Non-pigmented ciliary epithelial cell (primary cell): Measurements from ENCODE around the gene MRPL36.
"Not testable (repeated sequence)": the region's sequence is repeated elsewhere in the genome, so short reads cannot be mapped to it uniquely, and the experiment has no call there.

Source experiments
- DNase-seq: peaks from one replicate; pipeline ENCODE4 v3.0.0-alpha.2; 2010; ENCODE audit warnings: low read depth

The MRPL36 gene

DNA sequence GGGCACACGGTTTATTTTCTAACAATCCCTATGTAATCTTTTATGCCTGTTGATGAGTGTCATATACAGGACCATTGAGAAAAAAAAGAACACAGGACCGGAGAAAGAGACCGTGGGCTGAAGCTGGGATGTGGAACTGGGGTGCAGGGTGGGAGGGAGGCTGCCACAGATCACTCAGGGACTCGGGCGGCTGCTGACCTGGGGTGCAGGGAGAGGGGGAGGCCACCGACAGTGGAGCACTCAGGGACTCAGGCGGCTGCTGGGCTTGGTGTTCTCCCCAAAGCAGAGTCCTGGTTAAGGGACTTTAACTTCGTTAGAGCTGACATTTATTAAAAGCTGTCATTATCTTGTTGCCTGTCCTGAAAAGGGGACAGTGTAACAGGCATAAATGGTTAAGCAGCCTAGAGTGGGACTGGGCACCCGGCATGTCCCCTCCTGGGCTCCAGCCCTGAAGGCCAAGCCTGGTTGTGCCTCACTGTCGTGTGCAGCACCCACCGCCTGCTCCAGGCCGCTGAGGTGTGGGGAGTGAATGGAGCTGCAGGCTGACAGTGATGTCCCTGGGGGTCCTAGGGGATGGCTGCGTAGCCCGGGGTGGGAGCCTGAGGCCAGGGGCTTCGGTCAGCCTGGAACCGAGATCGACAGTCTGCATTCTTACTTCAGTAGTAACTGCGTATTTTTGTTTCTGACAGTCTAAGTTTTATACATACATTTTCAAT lies 15.6 kb upstream of the MRPL36 start:
- DNase-seq = no peak

DNA sequence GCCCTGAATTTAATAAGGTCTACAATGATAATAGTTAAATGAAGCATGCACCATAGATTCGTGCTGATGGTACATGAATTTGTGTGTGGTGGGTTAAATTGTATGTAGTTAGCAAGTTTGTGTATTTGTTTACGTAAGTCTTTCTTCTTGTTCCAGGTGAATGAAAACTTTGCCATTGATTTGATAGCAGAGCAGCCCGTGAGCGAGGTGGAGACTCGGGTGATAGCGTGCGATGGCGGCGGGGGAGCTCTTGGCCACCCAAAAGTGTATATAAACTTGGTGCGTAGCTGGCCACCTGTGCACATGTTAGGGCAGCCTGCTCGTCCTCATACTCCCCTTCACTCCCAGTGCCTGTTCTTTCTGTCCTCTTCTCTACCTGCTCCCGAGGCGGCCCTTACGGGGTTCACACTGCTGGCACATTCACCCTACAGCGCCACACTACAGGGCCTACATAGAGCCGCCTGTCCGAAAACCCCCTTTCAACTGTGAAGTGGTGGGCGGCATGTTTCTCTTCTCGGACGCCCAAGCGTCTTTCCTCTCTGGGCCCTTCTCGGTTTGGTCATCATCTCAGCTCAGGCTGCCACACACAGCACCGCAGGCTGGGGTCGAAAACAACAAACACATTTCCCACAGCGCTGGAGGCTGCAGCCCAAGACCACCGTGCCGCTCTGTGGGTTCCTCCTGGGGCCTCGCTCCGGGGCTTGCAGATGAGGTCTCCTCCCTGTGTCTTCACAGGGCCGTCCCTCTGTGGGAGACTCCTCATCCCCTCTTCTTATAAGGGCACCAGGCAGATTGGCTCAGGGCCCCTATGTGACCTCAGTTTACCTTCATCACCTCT lies 14.8 kb upstream of the MRPL36 start:
- no peak for DNase-seq

DNA sequence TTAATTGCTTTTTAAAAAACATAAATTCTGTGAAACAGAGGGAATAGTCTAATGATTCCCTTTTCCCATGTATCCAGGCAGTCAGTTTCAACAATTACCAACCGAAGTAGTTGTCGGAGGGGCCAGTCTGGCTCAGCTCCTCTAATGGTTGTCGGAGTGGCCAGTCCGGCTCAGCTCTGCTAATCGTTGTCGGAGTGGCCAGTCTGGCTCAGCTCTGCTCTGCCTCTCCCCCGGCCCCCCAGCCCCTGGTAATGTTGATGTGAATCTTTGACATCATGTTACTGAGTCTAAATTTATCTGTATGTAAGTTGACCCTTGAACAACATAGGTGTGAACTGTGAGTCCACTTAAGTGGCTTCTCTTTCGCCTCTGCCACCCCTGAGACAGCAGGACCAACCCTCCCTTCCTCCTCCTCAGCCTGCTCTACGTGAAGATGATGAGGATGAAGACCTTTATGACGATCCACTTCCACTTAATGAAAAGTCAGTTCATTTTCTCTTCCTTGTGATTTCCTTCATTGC lies 11.0 kb upstream of the MRPL36 start:
- no peak for DNase-seq

DNA sequence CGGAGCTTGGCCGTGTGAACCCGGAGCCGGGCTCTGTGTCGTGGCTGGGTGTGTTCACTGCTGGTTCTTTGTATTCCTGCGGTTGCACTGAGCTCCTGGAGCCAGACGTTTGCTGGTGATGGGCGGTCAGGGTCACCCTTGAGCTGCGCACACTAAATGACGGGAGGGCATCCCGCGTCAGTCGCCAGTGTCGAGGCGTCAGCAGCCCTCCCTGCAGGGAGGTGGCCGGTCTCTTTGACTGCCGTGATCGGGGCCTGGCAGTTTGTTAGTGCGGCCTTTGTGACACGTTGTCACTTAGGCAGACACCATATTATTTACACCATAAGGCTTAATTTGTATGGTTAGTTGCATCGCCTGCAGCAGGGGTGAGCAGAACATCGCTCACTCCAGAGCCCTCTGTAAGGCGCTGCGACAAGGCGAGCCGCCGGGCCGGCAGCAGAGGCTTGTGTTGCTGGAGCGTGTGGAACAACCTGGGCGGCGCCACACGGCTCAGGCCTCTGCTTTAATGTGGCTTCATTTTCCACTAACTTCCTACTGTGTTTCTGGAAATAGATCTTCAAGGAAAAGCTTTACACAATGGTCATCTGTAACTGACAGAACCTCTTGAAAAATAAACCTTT lies 9.9 kb upstream of the MRPL36 start:
- DNase-seq = no peak

DNA sequence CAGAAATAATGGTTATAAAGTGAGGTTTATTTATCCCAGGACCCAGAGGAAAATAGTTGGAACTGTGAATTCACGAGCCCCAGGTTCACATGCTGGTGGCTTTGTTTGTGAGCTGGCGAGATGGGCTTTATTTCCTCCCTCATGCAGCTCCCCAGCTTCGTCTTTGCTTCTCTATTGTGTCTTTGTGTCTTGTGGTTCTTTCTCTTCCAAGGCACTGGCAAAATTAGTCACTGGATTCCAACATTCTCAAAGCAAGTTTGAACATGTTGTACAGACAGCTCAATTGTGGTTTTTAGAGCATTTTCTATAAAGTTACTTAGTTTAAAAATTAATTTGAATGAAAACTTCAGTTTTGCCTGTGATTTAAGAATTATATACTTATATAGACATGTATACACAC lies 8.8 kb upstream of the MRPL36 start:
- no peak for DNase-seq

DNA sequence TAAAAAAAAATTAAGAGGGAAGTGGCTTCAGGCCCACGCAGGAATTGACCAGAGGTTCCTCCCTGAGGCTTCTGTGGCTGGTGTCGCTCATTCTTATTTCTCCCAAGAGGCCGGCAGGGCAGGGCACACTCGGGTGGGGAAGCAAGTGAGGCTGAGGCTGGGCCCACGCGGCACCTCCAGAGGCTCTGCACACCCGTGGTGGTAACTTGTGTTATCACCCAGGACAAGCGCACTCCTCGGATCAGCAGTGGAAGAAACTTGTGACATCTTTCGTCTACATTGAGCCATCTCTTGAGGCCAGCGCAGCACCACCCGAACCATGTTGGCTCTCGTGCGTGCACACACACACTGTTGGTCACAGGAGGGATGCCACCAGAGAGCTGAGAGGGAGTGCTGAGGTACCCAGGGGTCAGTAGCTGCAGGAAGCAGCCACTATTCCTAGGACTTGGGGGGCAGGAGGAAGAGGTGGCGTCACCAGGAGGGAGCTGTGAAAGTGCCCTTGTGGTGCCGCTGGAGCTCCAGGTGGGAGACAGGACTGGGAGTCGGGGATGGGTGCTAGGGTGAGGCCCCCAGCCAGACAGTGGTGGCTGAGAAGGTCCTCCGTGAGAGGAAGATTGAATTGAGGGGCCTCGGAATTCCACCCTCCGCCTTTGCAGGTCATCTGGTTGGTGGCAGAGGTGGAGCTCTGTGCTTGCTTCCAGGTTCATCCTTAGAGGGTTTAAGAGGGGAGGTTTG lies 8.0 kb upstream of the MRPL36 start:
- no peak for DNase-seq

DNA sequence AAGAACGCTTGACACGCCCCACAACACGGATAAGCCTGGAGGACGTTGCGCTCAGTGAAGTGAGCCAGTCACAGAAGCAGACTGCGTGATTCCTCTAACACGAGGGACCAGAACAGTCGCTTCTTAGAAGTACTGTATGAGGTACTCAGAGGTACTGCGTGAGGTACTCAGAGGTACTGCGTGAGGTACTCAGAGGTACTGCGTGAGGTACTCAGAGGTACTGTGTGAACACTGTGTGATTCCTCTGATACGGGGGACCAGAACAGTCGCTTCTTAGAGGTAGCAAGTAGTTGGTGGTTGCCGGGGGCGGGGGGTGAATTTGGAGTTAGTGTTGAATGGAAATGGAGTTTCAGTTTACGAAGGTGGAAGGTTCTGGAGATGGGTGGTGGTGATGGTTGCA lies 7.3 kb upstream of the MRPL36 start:
- no peak for DNase-seq

DNA sequence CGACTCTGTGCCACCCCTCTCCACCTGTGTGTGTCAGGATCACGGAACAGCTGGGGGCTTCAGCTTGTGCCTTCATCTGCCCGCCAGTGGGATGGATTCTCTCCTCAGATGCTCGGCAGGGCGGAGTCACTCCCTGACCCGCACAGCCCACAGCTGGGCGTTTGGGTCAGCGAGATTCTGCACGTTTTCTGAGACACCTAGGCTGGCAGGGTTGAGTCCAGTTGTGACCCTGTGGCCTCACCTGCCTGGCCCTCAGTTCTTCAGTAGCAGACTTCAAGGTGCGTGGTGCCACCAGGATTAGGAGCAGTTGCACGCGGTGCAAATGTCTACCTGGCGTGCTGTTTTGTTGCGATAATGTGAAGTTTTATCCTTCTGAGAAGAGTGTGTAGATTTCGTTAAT lies 6.6 kb upstream of the MRPL36 start:
- no peak for DNase-seq

DNA sequence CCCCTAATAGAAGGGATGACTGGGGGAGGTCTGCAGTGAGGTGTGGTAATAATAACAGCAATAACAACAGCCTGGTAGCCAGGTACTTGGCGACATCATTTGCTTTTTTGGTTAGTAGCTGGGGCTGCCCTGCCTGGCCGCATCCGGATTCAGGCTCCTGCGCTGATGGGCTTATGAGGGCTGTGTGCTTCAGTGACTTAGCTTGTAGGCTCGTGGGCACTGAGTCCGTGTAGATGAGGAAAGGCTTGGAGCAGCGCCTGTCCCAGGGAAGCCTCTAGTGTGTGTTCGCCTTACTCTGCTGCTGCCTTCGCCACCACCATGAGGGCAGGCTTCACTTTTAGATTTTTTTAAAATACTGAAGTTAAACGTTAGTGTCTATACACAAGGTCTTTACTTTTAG lies 6.1 kb upstream of the MRPL36 start:
- no peak for DNase-seq

DNA sequence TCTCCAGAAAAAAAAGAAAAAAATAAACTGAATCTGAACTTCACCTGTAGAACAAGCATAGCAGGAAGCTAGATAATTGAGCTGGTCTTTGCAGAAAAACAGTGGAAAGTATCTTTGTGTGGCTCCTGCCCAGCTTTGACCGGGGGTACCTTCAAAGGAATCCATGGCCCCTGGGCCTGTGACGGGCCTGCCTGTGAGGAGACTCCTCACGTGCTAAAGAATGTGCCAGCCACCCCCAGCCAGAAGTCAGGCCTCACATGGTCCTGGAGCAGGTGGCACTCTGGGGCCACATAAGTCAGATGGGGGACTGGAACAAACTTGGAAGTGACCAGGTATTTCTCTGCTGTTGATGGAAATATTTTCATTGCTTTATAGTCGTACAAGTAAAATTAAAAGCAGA lies 5.7 kb upstream of the MRPL36 start:
- DNase-seq = no peak

DNA sequence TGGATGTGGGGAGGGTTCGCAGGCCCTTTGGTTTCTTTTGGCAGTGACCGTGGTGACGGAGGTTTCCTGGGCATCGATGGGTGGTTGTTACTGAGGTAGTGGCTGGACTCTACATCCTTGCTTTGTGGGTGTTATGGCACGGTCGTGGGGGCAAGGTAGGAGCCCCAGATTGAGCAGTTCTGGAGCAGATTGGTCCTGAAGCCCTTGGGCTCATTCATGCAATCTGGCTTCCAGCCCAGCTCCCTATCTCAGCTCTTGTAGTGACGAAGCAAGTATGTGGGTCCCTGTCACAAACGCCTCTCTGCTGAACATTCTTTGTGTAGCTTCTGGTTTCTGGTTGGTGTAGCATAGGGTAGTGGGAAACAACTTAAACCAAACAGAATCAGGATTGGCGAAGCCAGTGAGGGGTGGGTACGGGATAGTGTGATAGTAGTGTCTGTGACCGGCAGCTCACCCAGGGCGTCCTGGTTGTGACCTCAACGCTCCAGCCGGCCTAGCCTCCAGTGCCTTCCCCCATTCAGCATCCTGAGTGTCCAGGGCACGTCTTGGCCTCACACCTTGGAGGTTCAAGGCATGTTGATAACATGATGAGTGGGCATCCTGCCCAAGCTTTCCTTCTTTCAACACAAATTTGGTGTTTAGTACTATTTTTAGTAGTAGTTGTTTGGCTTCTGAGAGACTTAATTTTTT lies 4.5 kb upstream of the MRPL36 start:
- DNase-seq = no peak

DNA sequence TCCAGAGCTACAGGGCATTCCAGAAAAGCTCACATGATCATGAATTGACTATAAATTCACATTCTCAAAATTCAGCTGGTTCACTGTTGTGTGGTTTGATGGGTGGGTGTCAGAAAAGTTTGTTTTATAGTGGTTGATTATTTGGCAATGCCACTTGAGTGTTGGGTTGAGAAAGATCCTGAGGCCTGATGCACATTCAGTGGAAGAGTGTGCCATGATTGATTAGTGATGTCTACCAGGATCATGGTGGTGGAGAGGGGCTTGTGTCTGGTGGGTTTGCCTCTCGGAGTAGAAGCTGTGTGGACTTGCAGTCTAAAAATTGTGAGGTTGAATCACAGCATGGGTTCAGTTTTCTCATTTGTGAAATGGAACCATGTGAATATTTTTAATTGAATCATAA lies 3.6 kb upstream of the MRPL36 start:
- no peak for DNase-seq

DNA sequence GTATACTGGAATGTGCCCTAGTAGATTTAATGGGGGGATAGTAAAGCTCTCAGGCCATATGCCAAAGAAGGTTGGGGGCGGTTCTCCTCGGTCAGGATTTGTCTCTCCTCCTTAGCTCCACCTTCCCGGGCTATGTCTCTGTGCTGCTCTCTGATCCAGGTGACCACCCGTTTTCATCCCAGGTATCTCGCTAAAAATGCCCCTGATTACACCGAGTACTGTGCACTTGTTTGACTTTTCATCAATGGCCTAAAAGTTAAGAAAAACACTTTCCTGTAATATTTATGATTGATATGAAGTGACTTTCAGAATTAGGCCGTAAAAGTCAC lies 2.3 kb upstream of the MRPL36 start:
- no peak for DNase-seq

DNA sequence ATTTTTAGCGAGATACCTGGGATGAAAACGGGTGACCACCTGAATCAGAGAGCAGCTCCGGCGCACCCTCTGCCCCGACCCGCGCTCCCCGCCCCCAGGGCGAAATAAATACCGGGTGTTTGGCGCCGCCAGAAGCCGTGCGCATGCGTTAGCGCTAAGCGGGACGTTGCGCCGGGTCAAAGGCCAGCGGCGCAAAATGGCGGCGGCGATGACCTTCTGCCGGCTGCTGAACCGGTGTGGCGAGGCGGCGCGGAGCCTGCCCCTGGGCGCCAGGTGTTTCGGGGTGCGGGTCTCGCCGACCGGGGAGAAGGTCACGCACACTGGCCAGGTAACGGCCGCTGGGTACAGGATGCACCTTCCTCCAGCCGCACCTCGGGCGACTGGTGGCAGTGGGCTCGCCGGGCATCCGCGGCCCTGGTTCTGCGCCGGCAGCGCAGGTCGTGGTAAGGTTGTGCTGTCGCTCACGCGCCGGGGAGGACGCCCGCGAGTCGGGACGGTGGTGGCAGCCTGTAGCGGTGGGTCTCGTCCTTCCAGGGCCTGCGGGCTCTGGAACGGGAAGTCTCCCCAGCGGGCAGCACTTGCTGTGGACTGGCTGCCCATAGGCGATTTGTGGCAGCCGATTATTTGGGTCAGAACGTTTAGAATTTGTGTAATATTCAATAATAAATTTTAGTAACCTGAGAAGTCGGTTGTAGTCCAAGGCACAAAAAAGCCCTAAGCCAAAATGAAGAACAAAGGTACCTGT lies 1.8 kb upstream of the MRPL36 start, which contains the start of gene NDUFS6:
Gene NDUFS6, plus strand, starts transcription at position 186 of the 745 bp plus-strand sequence. Its CDS starts 11 bp downstream, at position 197.
- no peak for DNase-seq

DNA sequence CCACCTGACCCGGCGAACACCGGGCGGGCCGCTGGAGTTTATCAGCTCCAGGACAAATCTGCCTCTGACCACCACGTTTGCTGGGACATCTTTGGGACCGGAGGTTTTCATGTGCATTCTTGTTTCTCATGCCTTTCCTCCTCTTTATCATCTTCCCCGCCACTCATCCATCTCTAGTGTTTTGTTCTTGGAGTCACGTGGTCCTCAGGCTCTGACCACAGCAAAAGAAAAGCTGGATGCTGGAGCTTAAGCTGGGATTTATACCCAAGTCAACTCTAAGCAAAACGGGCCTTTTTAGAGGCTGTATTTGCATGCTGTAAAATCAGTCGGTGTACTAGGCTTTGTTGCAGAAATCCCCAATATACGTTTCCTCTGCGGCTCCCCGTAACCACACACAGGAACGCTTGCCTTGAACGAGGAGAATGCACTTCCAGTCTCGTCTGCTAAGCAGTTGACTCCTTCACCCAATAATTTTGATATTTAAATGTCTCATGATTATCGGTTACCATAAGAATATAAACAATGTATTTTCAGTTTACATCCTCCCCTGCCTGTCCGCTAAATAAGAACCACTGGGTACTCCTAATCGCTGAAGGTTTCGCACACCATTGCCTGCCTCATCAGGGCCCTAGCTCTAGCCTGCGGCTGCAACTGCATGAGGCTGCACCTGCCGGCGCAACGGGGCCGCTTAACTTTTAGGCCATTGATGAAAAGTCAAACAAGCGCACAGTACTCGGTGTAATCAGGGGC lies 1.0 kb upstream of the MRPL36 start:
- no peak for DNase-seq

DNA sequence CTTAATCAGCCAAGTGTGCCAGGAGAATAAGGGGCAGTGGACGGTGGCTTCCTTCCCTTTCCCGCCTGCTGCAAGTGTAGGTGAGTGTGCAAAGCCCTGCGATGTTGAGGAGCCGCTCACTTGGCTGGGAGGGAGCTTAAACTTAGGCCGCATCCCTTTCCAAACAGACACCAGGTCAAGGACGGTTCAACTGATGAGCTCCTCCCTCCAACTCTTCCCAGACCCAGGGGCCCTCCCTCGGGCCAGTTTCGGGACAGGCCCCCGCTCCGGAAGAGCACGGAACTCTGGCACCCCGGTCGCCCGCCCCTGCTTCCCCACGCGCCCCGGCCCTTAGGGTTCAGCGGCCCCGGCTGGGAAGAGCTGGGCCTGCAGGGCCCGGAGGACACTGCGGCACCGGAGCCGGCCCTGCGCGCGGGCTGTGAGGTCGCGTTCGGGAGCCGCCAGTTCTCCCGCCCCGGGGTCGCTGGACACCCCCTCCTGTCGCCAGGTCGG lies 481 bp downstream of the MRPL36 start:
- no peak for DNase-seq

DNA sequence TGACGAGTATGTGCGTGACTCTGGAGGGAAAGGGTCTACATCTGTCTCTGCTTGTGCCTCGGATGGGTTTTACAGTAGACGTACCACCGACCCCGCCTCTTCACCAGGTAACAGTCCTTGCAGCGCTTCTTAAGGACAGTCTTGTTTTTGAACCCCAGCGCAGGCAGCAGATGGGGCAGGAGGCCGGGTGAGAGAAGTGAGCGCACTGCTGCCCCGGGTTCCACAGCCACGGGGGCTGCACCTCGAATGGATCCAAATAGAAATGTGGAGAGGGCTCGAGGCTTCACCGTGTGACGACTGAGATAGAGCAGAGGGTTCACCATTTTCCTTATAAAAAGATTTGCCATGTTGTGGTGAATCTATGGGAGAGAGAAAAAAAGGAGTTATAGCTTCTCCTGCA lies 1.0 kb downstream of the MRPL36 start:
- DNase-seq = not testable (repeated sequence)

DNA sequence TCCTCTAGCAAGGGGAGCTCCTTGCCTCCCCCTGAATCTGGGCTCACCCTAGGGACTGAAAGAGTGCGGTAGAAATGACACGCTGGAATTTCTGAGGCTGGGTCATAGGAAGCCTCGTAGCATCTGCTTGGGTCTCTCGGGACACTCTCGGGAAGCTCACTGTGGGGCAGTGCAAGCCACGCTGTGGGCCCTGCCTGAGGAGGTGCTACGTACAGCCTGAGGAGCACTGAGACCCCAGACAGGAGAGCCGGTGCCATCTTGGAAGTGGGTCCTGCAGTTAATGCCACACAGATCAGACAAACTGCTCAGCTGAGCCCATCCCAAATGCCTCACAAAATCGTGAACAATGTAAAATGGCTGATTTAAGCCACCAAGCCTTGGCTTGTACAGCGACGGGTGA lies 1.8 kb downstream of the MRPL36 start:
- DNase-seq = no peak

DNA sequence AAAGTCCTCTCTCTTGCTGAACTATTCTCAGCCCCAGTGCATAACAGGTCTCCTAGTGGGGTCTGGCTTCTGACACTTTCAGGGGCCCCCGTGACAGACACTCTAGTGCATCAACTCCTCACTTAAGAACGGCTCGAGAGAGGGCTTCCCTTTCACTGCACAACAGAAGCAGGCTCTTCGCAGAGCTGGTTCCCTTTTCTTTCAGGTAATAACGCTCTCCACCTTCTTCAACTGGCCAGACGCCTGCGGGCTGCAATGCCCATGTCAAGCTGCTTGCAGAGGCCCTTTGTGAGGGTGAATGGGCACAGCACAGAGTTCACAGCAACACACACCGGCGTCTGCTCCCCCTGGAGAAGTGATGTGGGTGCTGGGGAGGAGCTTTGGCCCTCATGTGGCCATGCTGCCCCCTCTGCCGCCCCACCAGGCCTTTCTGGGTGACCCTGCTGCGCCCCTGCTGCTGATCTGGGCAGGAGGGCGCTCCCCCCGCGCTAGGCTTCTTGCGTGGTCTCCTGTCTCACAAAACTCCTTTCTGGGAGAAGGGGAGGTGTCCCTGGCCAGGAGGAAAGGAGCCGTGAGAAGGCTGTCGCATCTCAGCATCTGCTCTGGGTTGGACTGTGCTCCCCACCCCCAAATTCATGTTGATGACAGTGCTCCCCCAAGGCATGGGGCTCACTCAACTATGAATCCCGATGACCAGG lies 2.4 kb downstream of the MRPL36 start:
- DNase-seq = no peak
